Muscle layer of duodenum (tissue), 2 donors: Measurements from ENCODE around the gene ANKRD44.
A peak's percentile ranks its signal among the peaks of the same experiment; 100 is the strongest.
"Not testable (repeated sequence)": the region's sequence is repeated elsewhere in the genome, so short reads cannot be mapped to it uniquely, and the experiment has no call there.

Source experiments
- H3K27ac ChIP-seq: one replicate; pipeline ENCODE4 v1.7.0; 2013; ENCODE audit warnings: mild to moderate bottlenecking, low read length
- H3K27me3 ChIP-seq: one replicate; pipeline ENCODE4 v1.7.0; 2013; ENCODE audit warnings: low read depth, mild to moderate bottlenecking, control low read depth, low read length
- H3K36me3 ChIP-seq, 2 donors: one replicate each; pipeline ENCODE4 v1.7.0; 2013; ENCODE audit warnings: low read length in 2 of 2, control low read depth in 1 of 2, mild to moderate bottlenecking in 1 of 2; ENCODE audit not compliant: insufficient read depth in 2 of 2, control insufficient read depth in 1 of 2
- H3K4me1 ChIP-seq, 2 donors: one replicate each; pipeline ENCODE4 v1.7.0; 2013; ENCODE audit warnings: low read length in 2 of 2, mild to moderate bottlenecking in 2 of 2, control low read depth in 1 of 2, moderate library complexity in 1 of 2; ENCODE audit not compliant: insufficient read depth in 2 of 2, control insufficient read depth in 1 of 2
- H3K4me3 ChIP-seq, 2 donors: one replicate each; pipeline ENCODE4 v1.7.0; 2013; ENCODE audit warnings: low read length in 2 of 2, low read depth in 1 of 2, mild to moderate bottlenecking in 1 of 2
- H3K9me3 ChIP-seq, 2 donors: one replicate each; pipeline ENCODE4 v1.7.0; 2013; ENCODE audit warnings: low read length in 2 of 2, control low read depth in 1 of 2, mild to moderate bottlenecking in 1 of 2; ENCODE audit not compliant: control insufficient read depth in 1 of 2
- donor health status: healthy.

Gene ANKRD44

GRCh38 chr2:197304556-197305011 is 6.0 kb downstream of the ANKRD44 start:
- Histone ChIP-seq H3K27me3 (no peaks in the 10 kb centered on the region), H3K36me3 (no peaks in the 10 kb centered on the region), H3K4me3 (no peak overlapping the region), H3K9me3 (no peaks in the 10 kb centered on the region), H3K4me1 (peaks cover 6 to 18% of the 10 kb centered on the region in 2 donors), H3K27ac (no peak overlapping the region)

GRCh38 chr2:197300139-197300538 is 10.4 kb downstream of the ANKRD44 start:
- H3K27me3 ChIP-seq: no peaks in the 10 kb centered on the region
- H3K4me3 ChIP-seq: no peak overlapping the region
- H3K4me1 ChIP-seq: peaks cover 0 to 2% of the 10 kb centered on the region in 2 donors
- no peaks in the 10 kb centered on the region for H3K36me3 ChIP-seq
- no peaks in the 10 kb centered on the region for H3K9me3 ChIP-seq
- H3K27ac ChIP-seq: no peak overlapping the region

DNA sequence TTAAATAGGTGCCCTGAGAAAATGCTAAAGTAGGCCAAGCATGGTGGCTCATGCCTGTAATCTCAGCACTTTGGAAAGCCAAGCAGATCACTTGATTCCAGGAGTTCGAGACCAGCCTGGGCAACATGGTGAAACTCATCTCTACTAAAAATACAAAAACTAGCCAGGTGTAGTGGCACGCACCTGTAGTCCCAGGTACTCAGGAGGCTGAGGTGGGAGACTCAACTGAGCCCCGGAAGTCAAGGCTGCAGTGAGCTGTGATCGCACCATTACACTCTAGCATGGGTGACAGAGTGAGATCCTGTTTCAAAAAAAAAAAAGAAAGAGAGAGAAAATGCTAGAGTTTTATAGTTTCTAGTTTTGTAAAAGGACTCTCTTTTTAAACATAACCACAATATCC is 12.0 kb downstream of the ANKRD44 start:
- H3K4me3 ChIP-seq: no peak overlapping the region
- H3K4me1 ChIP-seq: peaks cover 5 to 16% of the 10 kb centered on the region in 2 donors
- no peak overlapping the region for H3K27ac ChIP-seq
- no peaks in the 10 kb centered on the region for H3K9me3 ChIP-seq
- H3K36me3 ChIP-seq: no peaks in the 10 kb centered on the region
- H3K27me3 ChIP-seq: no peaks in the 10 kb centered on the region

DNA sequence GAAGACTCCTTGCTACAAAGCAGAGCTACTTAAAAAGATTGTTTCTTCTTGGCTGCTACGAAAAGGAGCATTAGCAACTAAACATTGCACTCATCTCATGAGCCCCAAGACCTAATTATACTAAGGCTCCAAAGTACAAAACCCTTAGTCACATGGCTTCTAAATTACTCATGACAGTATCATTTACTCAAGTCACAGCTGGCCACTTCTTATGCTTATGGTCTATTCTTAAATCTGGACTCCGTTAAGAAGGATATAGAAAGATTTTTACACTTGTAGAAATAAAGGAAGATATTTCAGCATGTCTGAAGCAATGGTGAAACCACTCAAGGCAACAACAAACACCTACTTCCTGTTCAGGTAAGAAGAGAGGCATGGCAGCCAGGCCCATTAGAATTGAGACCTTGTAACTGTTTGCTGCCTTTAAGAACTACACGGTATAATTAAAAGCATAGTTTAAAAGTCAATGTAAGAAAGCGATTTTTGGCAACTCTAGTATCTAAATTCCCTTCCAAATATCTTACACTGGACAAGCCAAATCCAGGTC is 12.7 kb downstream of the ANKRD44 start:
- peaks cover 12 to 22% of the 10 kb centered on the region in 2 donors for H3K4me1 ChIP-seq
- H3K36me3 ChIP-seq: no peaks in the 10 kb centered on the region
- no peak overlapping the region for H3K27ac ChIP-seq
- no peaks in the 10 kb centered on the region for H3K27me3 ChIP-seq
- no peak overlapping the region for H3K4me3 ChIP-seq
- H3K9me3 ChIP-seq: no peaks in the 10 kb centered on the region

DNA sequence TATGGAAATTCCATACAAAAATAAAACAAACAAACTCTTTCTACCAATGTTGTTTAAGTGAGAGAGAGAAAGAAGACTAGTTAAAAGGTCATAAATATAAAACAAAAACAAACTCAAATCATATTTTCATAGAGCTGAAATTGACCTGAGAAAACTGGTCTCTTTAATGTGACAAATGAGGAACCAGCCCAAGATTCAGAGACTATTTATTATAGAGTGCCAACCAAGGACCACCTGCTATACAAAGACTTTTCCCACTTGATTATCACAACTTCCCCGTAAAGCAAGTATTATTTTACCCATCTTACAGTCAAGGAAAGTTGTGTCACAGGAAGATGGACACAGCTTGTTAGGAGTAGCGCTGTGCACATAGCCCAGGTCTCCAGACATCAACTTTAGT is 13.3 kb downstream of the ANKRD44 start:
- Histone ChIP-seq H3K27me3 (no peaks in the 10 kb centered on the region), H3K27ac (peak overlapping the region; percentile 4), H3K9me3 (no peaks in the 10 kb centered on the region), H3K36me3 (no peaks in the 10 kb centered on the region), H3K4me3 (peak overlapping the region in 1 of 2 donors; percentile 19), H3K4me1 (peaks cover 13 to 22% of the 10 kb centered on the region in 2 donors)

- no peaks in the 10 kb centered on the region for H3K9me3 ChIP-seq
- H3K27ac ChIP-seq: peak overlapping the region; percentile 4
- H3K27me3 ChIP-seq: no peaks in the 10 kb centered on the region
- peaks cover 13 to 22% of the 10 kb centered on the region in 2 donors for H3K4me1 ChIP-seq
- H3K36me3 ChIP-seq: no peaks in the 10 kb centered on the region
- H3K4me3 ChIP-seq: peak overlapping the region in 1 of 2 donors; percentile 19
These were observed 13.7 kb downstream of the ANKRD44 start for GRCh38 chr2:197296835-197297234.

- H3K4me3 ChIP-seq: peak overlapping the region; percentile 15 to 21
- H3K36me3 ChIP-seq: no peaks in the 10 kb centered on the region
- H3K9me3 ChIP-seq: no peaks in the 10 kb centered on the region
- peak overlapping the region; percentile 76 for H3K27ac ChIP-seq
- H3K4me1 ChIP-seq: peaks cover 13 to 22% of the 10 kb centered on the region in 2 donors
- no peaks in the 10 kb centered on the region for H3K27me3 ChIP-seq
These were observed 16.3 kb downstream of the ANKRD44 start for GRCh38 chr2:197294260-197294659.

GRCh38 chr2:197293252-197294007 is 17.1 kb downstream of the ANKRD44 start:
- H3K4me3 ChIP-seq: peak overlapping the region; percentile 15 to 21
- H3K27ac ChIP-seq: peak overlapping the region; percentile 76
- H3K27me3 ChIP-seq: no peaks in the 10 kb centered on the region
- H3K4me1 ChIP-seq: peaks cover 13 to 22% of the 10 kb centered on the region in 2 donors
- no peaks in the 10 kb centered on the region for H3K9me3 ChIP-seq
- no peaks in the 10 kb centered on the region for H3K36me3 ChIP-seq

GRCh38 chr2:197292619-197293018 is 18.0 kb downstream of the ANKRD44 start:
- no peak overlapping the region for H3K4me3 ChIP-seq
- H3K4me1 ChIP-seq: peaks cover 13 to 22% of the 10 kb centered on the region in 2 donors
- H3K36me3 ChIP-seq: no peaks in the 10 kb centered on the region
- H3K27ac ChIP-seq: peak overlapping the region; percentile 76
- no peaks in the 10 kb centered on the region for H3K9me3 ChIP-seq
- no peaks in the 10 kb centered on the region for H3K27me3 ChIP-seq

DNA sequence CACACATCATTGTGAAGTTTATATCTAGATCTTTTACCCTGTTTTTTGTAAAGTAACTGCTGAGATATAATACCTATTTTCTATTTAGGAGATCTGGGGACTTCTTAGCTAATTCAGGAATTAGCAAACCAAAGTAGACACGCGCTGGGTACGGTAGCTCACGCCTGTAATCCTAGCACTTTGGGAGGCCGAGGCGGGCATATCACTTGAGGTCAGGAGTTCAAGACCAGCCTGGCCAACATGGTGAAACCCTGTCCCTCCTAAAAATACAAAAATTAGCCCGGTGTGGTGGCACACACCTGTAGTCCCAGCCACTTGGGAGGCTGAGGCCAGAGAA is 23.0 kb downstream of the ANKRD44 start:
- H3K36me3 ChIP-seq, H3K4me3 ChIP-seq, H3K9me3 ChIP-seq, H3K4me1 ChIP-seq, H3K27me3 ChIP-seq: not testable (repeated sequence)
- peak overlapping the region; percentile 33 for H3K27ac ChIP-seq

- H3K4me3 ChIP-seq: no peak overlapping the region
- peaks cover 0 to 6% of the 10 kb centered on the region in 2 donors for H3K4me1 ChIP-seq
- H3K27me3 ChIP-seq: no peaks in the 10 kb centered on the region
- H3K27ac ChIP-seq: peak overlapping the region; percentile 33
- no peaks in the 10 kb centered on the region for H3K36me3 ChIP-seq
- no peaks in the 10 kb centered on the region for H3K9me3 ChIP-seq
These were observed 23.6 kb downstream of the ANKRD44 start for GRCh38 chr2:197286805-197287595.
